NCI-H146 (cell line): ENCODE results near the gene C2CD3.
"Not testable (repeated sequence)": the region's sequence is repeated elsewhere in the genome, so short reads cannot be mapped to it uniquely, and the experiment has no call there.

Experiments used
- DNase-seq: peaks from one replicate; lab custom pipeline; 2025; lab: John Stamatoyannopoulos, UW

The C2CD3 gene

GRCh38 chr11:74162681-74163467 is 7.9 kb downstream of the C2CD3 start:
- DNase-seq = no peak

GRCh38 chr11:74159642-74160041 is 11.2 kb downstream of the C2CD3 start:
- no peak for DNase-seq

- no peak for DNase-seq
Measured at GRCh38 chr11:74157169-74157568, 13.6 kb downstream of the C2CD3 start.

DNA sequence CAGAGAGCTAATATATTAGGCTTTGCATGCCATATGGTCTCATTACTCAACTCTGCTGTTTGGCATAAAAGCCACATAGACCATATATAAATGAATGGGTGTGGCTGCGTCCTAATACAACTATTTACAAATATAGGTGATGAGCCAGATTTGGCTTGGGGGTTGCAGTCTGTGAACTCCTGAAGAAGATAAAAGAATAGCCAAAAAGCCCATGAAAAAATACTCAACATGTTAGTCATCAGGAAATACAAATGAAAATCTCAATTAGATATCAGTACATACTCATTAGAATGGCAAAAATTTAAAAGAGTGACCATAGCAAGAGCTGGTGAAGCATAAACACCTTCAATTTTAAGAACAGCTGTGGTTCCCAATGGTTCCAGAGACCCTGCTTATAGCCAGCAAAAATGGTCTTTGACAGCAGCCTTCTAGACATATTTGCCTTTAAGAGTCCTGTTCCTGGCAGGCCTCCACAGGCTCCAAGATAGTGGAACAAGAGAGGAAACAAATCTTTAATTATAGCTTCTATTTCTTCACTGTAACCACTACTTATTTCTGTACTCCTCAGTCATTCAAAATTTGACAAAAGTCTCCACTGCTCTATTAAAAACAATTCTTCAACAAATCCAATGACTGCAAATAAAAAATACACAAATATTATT is 16.1 kb downstream of the C2CD3 start:
- DNase-seq = no peak

DNA sequence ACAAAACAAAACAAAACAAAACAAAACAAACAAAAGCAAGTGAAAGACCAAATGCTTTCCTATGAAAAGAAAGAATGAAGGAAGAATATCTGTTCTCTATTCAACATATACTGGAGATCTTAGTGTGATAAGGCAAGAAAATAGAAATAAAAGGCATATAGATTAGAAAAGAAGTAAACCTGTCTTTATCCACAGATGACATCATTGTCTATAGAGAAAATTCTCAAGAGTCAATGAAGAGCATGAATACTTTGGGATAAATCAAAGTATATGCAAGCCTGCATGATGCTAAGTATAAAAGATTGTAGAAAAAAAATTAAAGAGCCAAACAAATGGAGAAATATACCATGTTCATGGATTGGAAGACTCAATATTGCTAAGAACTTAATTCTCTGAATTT is 17.6 kb downstream of the C2CD3 start:
- no peak for DNase-seq

DNA sequence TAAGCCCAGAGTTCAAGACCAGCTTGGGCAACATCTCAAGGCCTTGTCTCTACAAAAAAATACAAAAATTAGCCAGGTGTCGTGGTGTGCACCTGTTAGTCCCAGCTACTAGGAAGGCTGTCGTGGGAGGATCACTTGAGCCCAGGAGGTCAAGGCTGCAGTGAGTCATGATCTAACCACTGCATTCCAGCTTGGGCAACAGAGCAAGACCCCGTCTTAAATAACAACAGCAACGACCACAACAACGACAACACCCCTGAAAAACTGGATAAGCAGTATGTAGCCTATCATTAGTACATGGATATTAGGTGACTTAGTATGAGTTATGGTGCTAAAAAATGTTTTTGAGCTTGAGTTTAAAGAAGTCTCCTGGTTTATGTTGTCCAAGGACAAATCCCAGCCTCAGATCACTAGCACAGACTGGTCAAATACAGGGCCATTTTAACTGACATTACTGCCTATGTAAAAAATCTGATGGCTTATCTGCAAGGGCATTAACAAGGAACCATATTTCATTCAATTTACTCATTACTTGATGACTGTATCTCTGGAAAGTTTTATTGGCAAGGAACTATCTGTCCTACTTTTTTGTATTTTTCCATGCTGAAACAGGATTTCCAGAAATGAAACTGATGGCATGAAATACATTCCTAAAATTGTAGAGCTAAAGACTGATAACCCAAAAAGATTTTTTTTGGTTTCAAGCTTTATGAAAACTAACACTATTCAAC is 23.4 kb downstream of the C2CD3 start:
- DNase-seq = no peak

DNA sequence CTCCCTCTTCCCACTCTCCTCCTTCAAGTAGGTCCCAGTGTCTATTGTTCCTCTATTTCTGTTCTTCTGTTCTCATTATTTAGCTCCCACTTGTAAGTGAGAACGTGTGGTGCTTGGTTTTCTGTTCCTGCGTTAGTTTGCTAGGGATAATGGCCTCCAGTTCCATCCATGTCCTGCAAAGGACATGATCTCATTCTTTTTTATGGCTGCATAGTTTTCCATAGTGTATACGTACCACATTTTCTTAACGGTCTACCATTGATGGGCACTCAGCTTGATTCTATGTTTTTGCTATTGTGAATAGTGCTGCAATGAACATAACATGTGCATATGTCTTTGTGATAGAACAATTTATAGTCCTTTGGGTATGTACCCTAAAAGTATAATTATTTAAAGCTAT is 26.2 kb downstream of the C2CD3 start:
- no peak for DNase-seq

- DNase-seq = no peak
Measured at GRCh38 chr11:74142624-74143023, 28.2 kb downstream of the C2CD3 start.

DNA sequence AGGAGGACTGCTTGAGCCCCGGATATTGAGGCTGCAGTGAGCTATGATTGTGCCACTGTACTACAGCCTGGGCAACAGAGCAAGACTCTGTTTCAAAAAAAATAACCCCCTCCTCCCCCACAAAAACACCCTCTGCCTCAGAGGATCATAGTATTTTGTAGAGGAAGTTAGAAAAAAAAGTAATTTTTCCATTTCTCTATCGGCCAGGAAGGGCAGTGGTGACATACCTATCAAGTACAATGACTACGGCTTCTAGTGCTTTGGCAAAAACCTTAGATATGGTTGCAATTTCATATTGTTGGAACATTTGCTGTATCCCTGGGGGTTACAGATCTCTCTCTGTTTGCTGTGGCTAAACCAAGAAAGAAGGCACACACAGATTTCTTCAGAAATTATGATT is 28.9 kb downstream of the C2CD3 start:
- no peak for DNase-seq

- no peak for DNase-seq
Measured at GRCh38 chr11:74141241-74141695, 29.5 kb downstream of the C2CD3 start.

GRCh38 chr11:74139919-74140431 is 30.8 kb downstream of the C2CD3 start:
- not testable (repeated sequence) for DNase-seq

DNA sequence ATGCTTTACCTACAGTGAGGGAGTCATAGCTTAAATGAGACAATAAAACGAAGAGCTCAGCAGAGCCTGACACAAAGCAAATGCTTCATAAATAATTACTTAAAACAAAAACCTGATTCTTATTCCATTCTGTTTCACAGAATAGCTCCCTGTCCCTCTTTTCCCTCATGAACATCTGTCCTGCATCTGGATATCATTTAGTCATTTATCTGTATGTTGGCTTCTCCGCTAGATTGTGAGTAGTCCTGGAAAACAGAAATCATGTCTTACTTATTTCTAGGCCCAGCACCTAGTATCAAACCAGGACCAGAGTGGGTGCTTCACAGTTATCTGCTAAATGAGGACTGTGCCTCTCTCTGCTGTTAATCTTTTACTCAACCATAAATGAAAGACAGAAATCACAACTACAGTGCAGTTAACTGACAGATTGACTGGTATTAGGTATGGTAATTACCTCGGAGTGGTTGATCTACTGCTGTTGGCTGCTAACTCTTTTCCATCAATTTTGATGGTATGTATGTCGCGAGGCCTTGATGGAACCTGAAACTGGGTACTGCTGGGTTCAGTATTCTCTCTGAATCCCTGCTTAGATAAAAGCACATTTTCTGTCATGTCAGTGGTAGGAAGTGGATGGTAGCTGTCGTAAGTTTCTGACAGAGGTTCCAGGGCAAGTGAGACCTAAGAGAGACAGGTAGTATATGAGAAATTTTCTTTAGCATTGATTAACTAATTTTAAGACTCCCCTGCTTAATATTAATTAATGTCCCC is 31.5 kb downstream of the C2CD3 start:
- no peak for DNase-seq

DNA sequence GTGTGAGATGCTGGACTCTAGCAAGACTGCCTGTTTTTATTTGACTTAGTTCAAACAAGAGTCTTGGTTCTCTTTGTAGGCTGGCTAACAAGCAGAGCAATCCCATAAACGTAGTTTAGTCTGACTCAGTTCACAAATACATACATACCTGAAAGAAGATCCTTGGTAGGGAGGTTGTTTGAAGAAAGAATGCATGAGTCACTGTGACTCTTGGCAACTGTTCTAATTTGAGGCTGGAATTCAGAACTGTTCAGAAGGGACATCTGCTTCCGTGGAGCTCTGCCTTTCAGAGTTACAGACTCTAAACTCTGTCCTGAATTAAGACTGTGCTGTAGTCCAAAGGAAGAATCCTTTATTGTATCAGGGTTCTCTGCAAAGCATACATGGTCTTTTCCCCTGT is 32.2 kb downstream of the C2CD3 start:
- DNase-seq = no peak

DNA sequence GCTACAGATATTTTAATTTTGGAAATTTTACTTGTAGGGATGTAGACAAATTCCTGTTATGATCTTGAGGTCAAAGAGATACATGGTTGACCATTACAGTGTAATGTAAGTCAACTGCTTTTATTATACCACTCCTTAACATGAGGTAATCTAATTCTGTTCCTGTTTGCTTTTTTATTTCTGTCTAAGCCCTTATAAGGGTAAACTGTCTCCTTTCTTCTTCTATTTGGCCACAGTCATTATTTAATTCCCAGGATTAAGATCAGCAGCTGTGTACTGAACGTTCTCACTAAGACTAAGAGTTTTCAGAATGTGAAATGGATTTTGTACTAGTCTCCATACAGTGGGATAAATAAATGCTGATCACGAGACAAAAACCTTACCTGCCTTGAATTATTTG is 32.8 kb downstream of the C2CD3 start:
- no peak for DNase-seq

DNA sequence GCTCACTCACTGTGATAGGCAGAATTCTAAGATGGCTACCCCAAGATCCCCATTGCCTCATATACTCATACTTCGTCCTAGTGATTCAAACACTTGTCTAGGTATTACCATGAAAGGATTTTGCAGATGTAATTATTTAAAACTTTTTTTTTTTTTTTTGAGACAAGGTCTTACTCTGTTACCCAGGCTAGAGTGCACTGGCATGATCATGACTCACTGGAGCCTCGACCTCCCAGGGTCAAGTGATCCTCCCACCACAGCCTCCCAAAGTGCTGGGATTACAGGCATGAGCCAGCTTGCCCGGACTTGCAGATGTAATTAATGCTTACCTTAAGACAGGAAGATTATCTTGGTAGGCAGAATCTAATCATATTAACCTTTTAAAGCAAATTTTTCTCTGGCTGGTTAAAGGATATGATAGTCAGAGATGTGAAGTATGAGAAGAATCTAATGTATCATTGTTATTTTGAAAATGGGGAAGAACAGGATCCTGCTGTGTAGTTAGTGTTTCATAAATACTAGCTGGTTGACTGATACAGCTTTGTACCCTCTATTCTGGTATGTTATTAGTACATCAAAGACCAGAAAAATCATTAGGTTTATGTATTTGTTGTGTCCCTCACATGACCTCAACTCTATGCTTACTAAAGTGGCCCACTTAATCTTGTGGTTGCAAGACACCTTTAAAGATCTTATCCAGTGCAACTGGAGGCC is 35.5 kb downstream of the C2CD3 start:
- no peak for DNase-seq

GRCh38 chr11:74134661-74135060 is 36.1 kb downstream of the C2CD3 start:
- no peak for DNase-seq

DNA sequence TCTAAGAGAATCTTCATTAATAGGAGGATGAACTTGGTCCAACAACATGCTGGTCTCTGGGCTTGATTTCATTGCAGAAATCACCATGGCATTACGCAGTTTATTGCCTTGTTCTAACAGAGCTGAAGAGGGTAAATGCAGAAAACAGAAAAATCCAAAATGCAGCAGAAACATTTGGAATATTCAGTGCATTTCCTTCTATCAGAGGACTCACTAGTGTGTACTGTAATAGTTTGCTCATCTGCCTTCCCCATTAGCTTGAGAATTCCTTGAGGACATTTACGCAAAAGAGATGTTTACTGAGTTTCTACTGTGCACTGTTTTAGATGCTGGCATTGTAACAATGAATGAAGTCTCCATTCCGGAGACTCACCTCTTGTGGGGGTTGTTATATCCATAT is 37.4 kb downstream of the C2CD3 start:
- no peak for DNase-seq

DNA sequence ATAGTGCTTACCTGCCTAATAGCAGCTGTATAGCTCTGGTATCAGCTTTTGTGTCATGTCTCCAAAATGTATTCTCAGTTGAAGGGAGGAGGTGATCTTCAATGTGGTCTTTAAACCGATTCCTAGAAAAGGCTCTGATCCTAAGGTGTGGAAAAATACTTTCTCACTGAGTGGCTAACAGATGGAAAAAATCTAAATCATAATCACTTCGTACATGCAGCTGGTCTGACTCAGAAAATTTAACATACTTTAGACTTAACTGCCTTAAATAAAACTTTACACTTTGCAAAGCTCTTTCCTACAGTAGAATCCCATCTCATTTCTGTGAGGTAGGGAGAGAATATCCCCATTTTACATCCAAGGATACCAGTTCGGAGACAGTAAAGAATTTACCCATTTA is 38.0 kb downstream of the C2CD3 start:
- DNase-seq = no peak

DNA sequence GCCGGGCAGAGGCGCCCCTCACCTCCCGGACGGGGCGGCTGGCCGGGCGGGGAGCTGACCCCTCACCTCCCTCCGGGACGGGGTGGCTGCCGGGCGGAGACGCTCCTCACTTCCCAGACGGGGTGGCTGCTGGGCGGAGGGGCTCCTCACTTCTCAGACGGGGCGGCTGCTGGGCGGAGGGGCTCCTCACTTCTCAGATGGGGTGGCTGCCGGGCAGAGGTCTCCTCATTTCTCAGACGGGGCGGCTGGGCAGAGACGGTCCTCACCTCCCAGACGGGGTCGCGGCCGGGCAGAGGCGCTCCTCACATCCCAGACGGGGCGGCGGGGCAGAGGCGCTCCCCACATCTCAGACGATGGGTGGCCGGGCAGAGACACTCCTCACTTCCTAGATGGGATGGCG is 41.7 kb downstream of the C2CD3 start:
- DNase-seq = not testable (repeated sequence)

- DNase-seq = no peak
Measured at GRCh38 chr11:74123008-74123448, 47.8 kb downstream of the C2CD3 start.

DNA sequence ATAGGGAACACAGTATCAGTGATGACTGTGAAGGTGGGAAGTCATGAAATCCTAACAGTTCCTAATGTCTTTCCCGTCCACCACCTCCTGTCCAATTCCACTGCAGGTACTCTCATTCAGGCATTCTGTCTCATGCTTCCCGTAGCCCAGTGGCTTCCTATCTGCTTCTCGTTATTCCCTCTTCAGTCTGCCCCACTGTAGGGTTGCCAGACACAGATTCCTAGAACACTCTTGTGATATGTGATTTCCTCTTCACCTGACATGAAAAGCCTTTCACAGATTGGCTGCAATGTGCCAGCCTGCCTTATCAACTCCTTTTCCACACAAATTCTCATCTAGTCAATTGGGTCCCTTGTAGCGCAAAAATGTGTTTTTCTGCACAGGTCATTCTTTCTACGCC is 49.0 kb downstream of the C2CD3 start:
- no peak for DNase-seq
